Measurements from ENCODE around the gene SYDE2.

GRCh38 chr1:85195703-85196102 lies 5.1 kb downstream of the SYDE2 start:
- TF ChIP-seq CTCF (IDR thresholded peaks at IDR 0.05) (no peak), EZH2 (IDR thresholded peaks at IDR 0.05; ENCODE audit: borderline replicate concordance, insufficient read depth, low read depth, low read length, poor library complexity, severe bottlenecking) (no peak)

Data from B cell (primary cell).